ENCODE data around the gene C1QTNF12. TPM values are rescaled to one million over a fixed set of nuclear protein-coding genes. Genes with fewer than 3 reads are reported as not detected.

The C1QTNF12 gene
- total RNA-seq, 4 donors from 2014 or later: 23.3 to 58.0 (median 44.2) TPM; not detected in 1

DNA sequence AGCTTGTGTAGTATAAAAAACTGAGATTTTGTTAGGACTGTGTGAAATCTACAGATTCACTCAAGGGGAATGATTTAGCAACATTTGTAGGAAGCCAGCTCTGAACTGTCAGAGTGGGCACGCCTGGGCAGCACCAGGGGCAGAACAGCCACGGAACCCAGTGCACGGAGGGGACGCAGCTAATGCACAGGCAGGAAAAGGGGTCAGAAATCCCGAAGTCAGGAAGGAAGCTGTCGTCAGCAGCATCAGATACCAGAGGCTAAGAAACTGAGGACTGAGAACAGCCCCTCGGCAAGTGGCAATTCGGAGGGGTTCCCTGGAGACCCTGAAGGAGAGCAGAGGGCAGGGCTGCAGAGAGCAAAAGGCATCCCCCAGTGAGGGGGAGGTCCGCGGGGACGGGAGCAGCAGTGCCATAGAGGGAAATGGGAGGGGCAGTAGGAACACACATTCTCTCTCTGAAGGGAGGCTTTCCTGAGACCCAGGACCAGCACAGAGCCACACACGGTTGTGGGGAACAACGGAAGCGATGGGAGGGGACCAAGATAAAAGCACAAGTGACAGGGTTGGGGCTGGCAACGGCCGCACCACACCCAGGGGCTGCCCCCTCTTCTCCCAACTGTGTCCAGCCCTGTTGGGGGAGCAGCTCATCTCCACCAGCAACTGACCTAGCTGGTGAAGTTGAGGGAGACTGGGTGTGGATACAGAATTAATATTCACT is 14.5 kb upstream of the C1QTNF12 start:
- Histone ChIP-seq H3K4me1 (no peaks in the 10 kb centered on the region), H3K9me3 (no peaks in the 10 kb centered on the region), H3K4me3 (no peak overlapping the region), H3K27me3 (no peaks in the 10 kb centered on the region), H3K27ac (no peak overlapping the region), H3K36me3 (peaks cover 0 to 80% (median 0%) of the 10 kb centered on the region in 3 donors)
- TF ChIP-seq, protein P1, sequence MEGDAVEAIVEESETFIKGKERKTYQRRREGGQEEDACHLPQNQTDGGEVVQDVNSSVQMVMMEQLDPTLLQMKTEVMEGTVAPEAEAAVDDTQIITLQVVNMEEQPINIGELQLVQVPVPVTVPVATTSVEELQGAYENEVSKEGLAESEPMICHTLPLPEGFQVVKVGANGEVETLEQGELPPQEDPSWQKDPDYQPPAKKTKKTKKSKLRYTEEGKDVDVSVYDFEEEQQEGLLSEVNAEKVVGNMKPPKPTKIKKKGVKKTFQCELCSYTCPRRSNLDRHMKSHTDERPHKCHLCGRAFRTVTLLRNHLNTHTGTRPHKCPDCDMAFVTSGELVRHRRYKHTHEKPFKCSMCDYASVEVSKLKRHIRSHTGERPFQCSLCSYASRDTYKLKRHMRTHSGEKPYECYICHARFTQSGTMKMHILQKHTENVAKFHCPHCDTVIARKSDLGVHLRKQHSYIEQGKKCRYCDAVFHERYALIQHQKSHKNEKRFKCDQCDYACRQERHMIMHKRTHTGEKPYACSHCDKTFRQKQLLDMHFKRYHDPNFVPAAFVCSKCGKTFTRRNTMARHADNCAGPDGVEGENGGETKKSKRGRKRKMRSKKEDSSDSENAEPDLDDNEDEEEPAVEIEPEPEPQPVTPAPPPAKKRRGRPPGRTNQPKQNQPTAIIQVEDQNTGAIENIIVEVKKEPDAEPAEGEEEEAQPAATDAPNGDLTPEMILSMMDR (IDR thresholded peaks at IDR 0.05): no peak
- no peak for TF ChIP-seq POLR2A (IDR thresholded peaks at IDR 0.05)
- DNase-seq: no peak

- peaks cover 0 to 82% (median 0%) of the 10 kb centered on the region in 3 donors for H3K36me3 ChIP-seq
- no peak overlapping the region for H3K27ac ChIP-seq
- H3K9me3 ChIP-seq: no peaks in the 10 kb centered on the region
- H3K4me1 ChIP-seq: no peaks in the 10 kb centered on the region
- no peaks in the 10 kb centered on the region for H3K27me3 ChIP-seq
- DNase-seq: no peak
- TF ChIP-seq, protein P1 (IDR thresholded peaks at IDR 0.05): no peak
- TF ChIP-seq POLR2A (IDR thresholded peaks at IDR 0.05): no peak
- H3K4me3 ChIP-seq: no peak overlapping the region
Measured at GRCh38 chr1:1259951-1260600, 13.6 kb upstream of the C1QTNF12 start.

DNA sequence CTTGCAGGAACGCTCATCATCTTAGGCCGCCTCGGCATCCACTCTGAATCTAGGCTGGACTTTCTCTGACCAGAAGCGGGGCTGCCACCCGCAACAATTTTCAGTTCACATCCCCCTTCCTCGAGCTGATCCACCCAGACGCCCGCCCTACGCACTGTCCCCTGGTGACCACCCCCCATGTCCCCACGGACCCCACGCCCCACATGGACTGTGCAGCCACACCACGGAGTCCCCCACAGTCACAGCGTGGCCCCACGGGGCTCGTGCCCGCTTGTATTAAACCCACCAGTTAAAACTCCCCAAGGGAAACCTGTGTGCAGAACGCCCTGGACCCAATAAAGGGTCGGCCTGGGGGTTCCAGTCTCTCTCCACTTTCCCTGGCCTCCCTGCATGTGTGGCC is 13.0 kb upstream of the C1QTNF12 start:
- H3K27me3 ChIP-seq: no peaks in the 10 kb centered on the region
- H3K4me3 ChIP-seq: no peak overlapping the region
- H3K27ac ChIP-seq: no peak overlapping the region
- TF ChIP-seq POLR2A (IDR thresholded peaks at IDR 0.05): no peak
- TF ChIP-seq, protein P1 (IDR thresholded peaks at IDR 0.05): no peak
- DNase-seq: no peak
- no peaks in the 10 kb centered on the region for H3K9me3 ChIP-seq
- H3K4me1 ChIP-seq: no peaks in the 10 kb centered on the region
- H3K36me3 ChIP-seq: peaks cover 0 to 82% (median 0%) of the 10 kb centered on the region in 3 donors

DNA sequence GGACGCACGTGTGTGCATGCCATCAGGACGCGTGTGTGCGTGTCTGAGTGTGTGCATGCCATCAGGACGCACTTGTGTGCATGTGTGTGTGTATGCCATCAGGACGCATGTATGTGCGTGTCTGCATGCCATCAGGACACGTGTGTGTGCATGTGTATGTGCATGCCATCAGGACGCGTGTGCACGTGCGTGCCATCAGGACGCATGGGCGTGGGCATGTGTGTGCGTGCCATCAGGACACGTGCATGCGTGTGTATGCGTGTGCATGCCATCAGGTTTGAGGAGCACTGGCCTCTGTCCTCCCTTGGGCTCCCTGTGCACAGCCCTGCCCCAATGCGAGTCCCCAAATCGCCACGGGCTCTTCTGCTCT is 12.6 kb upstream of the C1QTNF12 start:
- Histone ChIP-seq H3K27ac (no peak overlapping the region), H3K36me3 (peaks cover 0 to 82% (median 0%) of the 10 kb centered on the region in 3 donors), H3K4me1 (no peaks in the 10 kb centered on the region), H3K9me3 (no peaks in the 10 kb centered on the region), H3K27me3 (no peaks in the 10 kb centered on the region), H3K4me3 (no peak overlapping the region)
- no peak for TF ChIP-seq POLR2A (IDR thresholded peaks at IDR 0.05)
- TF ChIP-seq, protein P1 (IDR thresholded peaks at IDR 0.05): no peak
- DNase-seq: no peak

- no peak overlapping the region for H3K4me3 ChIP-seq
- no peaks in the 10 kb centered on the region for H3K9me3 ChIP-seq
- DNase-seq: no peak
- peaks cover 0 to 78% (median 0%) of the 10 kb centered on the region in 3 donors for H3K36me3 ChIP-seq
- no peaks in the 10 kb centered on the region for H3K4me1 ChIP-seq
- TF ChIP-seq, protein P1 (IDR thresholded peaks at IDR 0.05): no peak
- no peak for TF ChIP-seq POLR2A (IDR thresholded peaks at IDR 0.05)
- H3K27ac ChIP-seq: no peak overlapping the region
- H3K27me3 ChIP-seq: no peaks in the 10 kb centered on the region
Measured at GRCh38 chr1:1256956-1257871, 10.7 kb upstream of the C1QTNF12 start.

Data from Peyer's patch (tissue), 4 donors.